Endothelial cell of umbilical vein (primary cell): ENCODE measurements around the gene SUCLG2. TPM values are rescaled to one million over a fixed set of nuclear protein-coding genes. Genes with fewer than 3 reads are reported as not detected.

Experiments used
- BruUV-seq: library from RNA; stranded (reverse); fragments of 400-500 nt; replicated peaks from 2 replicates; lab custom pipeline; 2021; lab: Mats Ljungman, UMichigan
- CTCF ChIA-PET: fragments of 300-600, 350-600 bp; sonication (Branson Sonifier 250); formaldehyde crosslinking; loops from one replicate; lab custom pipeline; 2021; ENCODE audit warnings: antibody characterized with exemption, inconsistent platforms; lab: Charles Lee
- POLR2A ChIA-PET: fragments of 300-600, 350-600 bp; sonication (Branson Sonifier 250); formaldehyde crosslinking; loops from one replicate; lab custom pipeline; 2021; ENCODE audit warnings: antibody characterized with exemption, inconsistent platforms; lab: Charles Lee
- DNase-seq: peaks from one replicate; pipeline ENCODE4 v3.0.0-alpha.2; 2011; ENCODE audit warnings: low read depth, low spot score
- FAIRE-seq: peaks from 2 replicates; lab custom pipeline; 2011; peaks lifted over from hg19 to GRCh38; lab: Jason Lieb, UNC
- H2AFZ ChIP-seq: 2 replicates; pipeline ENCODE4 v1.6.0; 2012; ENCODE audit warnings: low read depth, low read length, control low read depth, inconsistent platforms
- H3K27ac ChIP-seq: 2 replicates; pipeline ENCODE4 v1.5.1; 2011; ENCODE audit warnings: low read depth, mild to moderate bottlenecking, control low read depth, low read length, moderate library complexity; ENCODE audit not compliant: insufficient read depth
- H3K27me3 ChIP-seq, 2 experiments: 2 replicates each; pipeline versions ENCODE4 v1.6.0 to v1.6.1; 2011; ENCODE audit warnings: low read length in 2 of 2, mixed read lengths in 1 of 2; ENCODE audit not compliant: control insufficient read depth in 2 of 2, insufficient read depth in 2 of 2
- H3K36me3 ChIP-seq, 2 experiments: 2 replicates in 1 of 2; 3 replicates in 1 of 2; pipeline ENCODE4 v1.5.1; 2011; ENCODE audit warnings: low read length in 2 of 2, mild to moderate bottlenecking in 1 of 2, moderate library complexity in 1 of 2; ENCODE audit not compliant: control insufficient read depth in 2 of 2, insufficient read depth in 2 of 2; ENCODE audit errors: extremely low read depth in 1 of 2
- H3K4me1 ChIP-seq: 3 replicates; pipeline ENCODE4 v1.5.1; 2011; ENCODE audit warnings: mild to moderate bottlenecking, low read length; ENCODE audit not compliant: control insufficient read depth, insufficient read depth; ENCODE audit errors: extremely low read depth
- H3K4me2 ChIP-seq: 2 replicates; pipeline ENCODE4 v1.6.1; 2011; ENCODE audit warnings: low read length, control low read depth, mixed read lengths; ENCODE audit not compliant: insufficient read depth
- H3K4me3 ChIP-seq, 3 experiments: fragments of 200-600 bp in 1 of 3; sonication (generic), shearing (Covaris generic) in 1 of 3; replicated peaks in 1 of 3; 2 replicates each; pipeline ENCODE4 v1.5.1; 2011 to 2016; ENCODE audit warnings: control low read depth in 3 of 3, low read length in 3 of 3, mild to moderate bottlenecking in 2 of 3, inconsistent platforms in 1 of 3, low read depth in 1 of 3, moderate library complexity in 1 of 3; ENCODE audit not compliant: insufficient read depth in 1 of 3
- H3K79me2 ChIP-seq: 2 replicates; pipeline ENCODE4 v1.6.0; 2012; ENCODE audit warnings: low read length, inconsistent platforms; ENCODE audit not compliant: control insufficient read depth, insufficient read depth
- H3K9ac ChIP-seq: replicated peaks from 2 replicates; pipeline ENCODE3; 2011; ENCODE audit warnings: low read length, control low read depth; ENCODE audit not compliant: insufficient read depth; ENCODE audit errors: extremely low read depth
- H3K9me1 ChIP-seq: replicated peaks from 3 replicates; pipeline ENCODE4 v1.6.0; 2011; ENCODE audit warnings: mild to moderate bottlenecking, low read length; ENCODE audit not compliant: control insufficient read depth, insufficient read depth; ENCODE audit errors: extremely low read depth
- H3K9me3 ChIP-seq: replicated peaks from 2 replicates; pipeline ENCODE4 v1.5.1; 2012; ENCODE audit warnings: low read length, inconsistent platforms; ENCODE audit not compliant: control insufficient read depth, insufficient read depth
- H4K20me1 ChIP-seq: replicated peaks from 2 replicates; pipeline ENCODE3; 2011; ENCODE audit warnings: mild to moderate bottlenecking, low read length; ENCODE audit not compliant: control insufficient read depth, insufficient read depth; ENCODE audit errors: extremely low read depth
- CTCF ChIP-seq, 2 donors: IDR thresholded peaks; 1 replicate in 1 of 2; 2 replicates in 1 of 2; pipeline ENCODE4 v1.5.1; 2011; ENCODE audit warnings: low read length in 2 of 2, mild to moderate bottlenecking in 2 of 2, moderate library complexity in 2 of 2, control low read depth in 1 of 2, inconsistent platforms in 1 of 2, low read depth in 1 of 2; ENCODE audit not compliant: insufficient read depth in 1 of 2; ENCODE audit errors: extremely low read depth in 1 of 2
- EZH2 ChIP-seq: IDR thresholded peaks from 2 replicates; pipeline ENCODE4 v1.6.1; 2012; ENCODE audit warnings: borderline replicate concordance, low read depth, mild to moderate bottlenecking, moderate library complexity, low read length, inconsistent platforms; ENCODE audit not compliant: severe bottlenecking
- FOS ChIP-seq: IDR thresholded peaks from 2 replicates; pipeline ENCODE4 v1.6.1; 2011; ENCODE audit warnings: mild to moderate bottlenecking, low read length, moderate library complexity, borderline replicate concordance; ENCODE audit not compliant: insufficient read depth
- GATA2 ChIP-seq: IDR thresholded peaks from 2 replicates; pipeline ENCODE4 v1.7.0; 2011; ENCODE audit warnings: low read depth, mild to moderate bottlenecking, moderate library complexity, mixed read lengths, low read length; ENCODE audit not compliant: insufficient read length, insufficient read depth
- JUN ChIP-seq: IDR thresholded peaks from 2 replicates; pipeline ENCODE4 v1.6.1; 2011; ENCODE audit warnings: borderline replicate concordance, low read depth; ENCODE audit not compliant: insufficient read length, insufficient read depth
- MAX ChIP-seq: IDR thresholded peaks from 2 replicates; pipeline ENCODE4 v1.6.1; 2011; ENCODE audit not compliant: insufficient read depth, insufficient read length
- MYC ChIP-seq: IDR thresholded peaks from one replicate; pipeline ENCODE4 v1.6.1; 2011; ENCODE audit warnings: mild to moderate bottlenecking, low read depth, low read length
- POLR2A ChIP-seq: IDR thresholded peaks from 2 replicates; pipeline ENCODE4 v1.6.1; 2012; ENCODE audit warnings: low read depth, mild to moderate bottlenecking, control low read depth, low read length
- POLR2AphosphoS5 ChIP-seq: IDR thresholded peaks from 2 replicates; pipeline ENCODE4 v1.6.1; 2012; ENCODE audit warnings: low read depth, mild to moderate bottlenecking, control low read depth, low read length, moderate library complexity; ENCODE audit not compliant: insufficient read depth
- dilution Hi-C: fragments of 300-500 bp; cut with MboI; formaldehyde crosslinking; loops from one replicate; pipeline ENCODE4 v1.15.0; 2019; ENCODE audit warnings: low sequenced_read_pairs; ENCODE audit not compliant: extremely low pct_ligation_motif_present
- intact Hi-C: fragments of 100-400 bp; cut with micrococcal nuclease; formaldehyde crosslinking; loops from one replicate; pipeline ENCODE4 v1.10.0; 2022
- polyA plus RNA-seq, 4 experiments: library from polyadenylated mRNA; depleted of rRNA in 3 of 4; stranded (reverse) in 3 of 4; unstranded in 1 of 4; fragments of >200 nt; gene quantifications; 2 replicates each; pipeline versions ENCODE4 v1.2.1 to v1.2.3, GENCODE V29; 2011 to 2012; ENCODE audit warnings: missing spikeins in 1 of 4
- total RNA-seq: library from RNA; stranded (reverse); gene quantifications from 2 replicates; pipeline ENCODE4 v1.2.3, GENCODE V29; 2021

SUCLG2 gene
- total and polyA plus RNA-seq, 2 donors (not counting 3 experiments of a cell fraction or from before 2014, with no cell fraction given): 8.1 to 38.3 TPM

- no peak for FAIRE-seq
- no peaks in the 10 kb centered on the region for H3K79me2 ChIP-seq
- ChIA-PET POLR2A (no interaction called here), CTCF (interaction anchor here (2.1 kb wide), 1 partner anchor 32 kb away, joined by 5 read pairs; no protein-coding TSS in a partner anchor)
- no peak for DNase-seq
- H3K27ac ChIP-seq: no peak overlapping the region
- H3K27me3 ChIP-seq: no peaks in the 10 kb centered on the region
- no peaks in the 10 kb centered on the region for H3K9me3 ChIP-seq
- H3K4me3 ChIP-seq: no peak overlapping the region
- H3K4me1 ChIP-seq: peaks cover 4% of the 10 kb centered on the region
- intact Hi-C loops (no loop called here), dilution Hi-C loops (no loop called here)
- no TSS peak for BruUV-seq
- H3K36me3 ChIP-seq: no peaks in the 10 kb centered on the region
- H4K20me1 ChIP-seq: peaks cover 3% of the 10 kb centered on the region
- no peak overlapping the region for H3K9ac ChIP-seq
- H3K4me2 ChIP-seq: no peak overlapping the region
- TF ChIP-seq MAX (no peak), MYC (no peak), CTCF (IDR thresholded peaks at IDR 0.05; ENCODE audit: extremely low read depth in 1 of 2, insufficient read depth in 1 of 2, low read depth in 1 of 2, low read length in 2 of 2) (no peak), FOS (no peak), POLR2AphosphoS5 (no peak), GATA2 (no peak), JUN (no peak), EZH2 (no peak), POLR2A (no peak)
- H3K9me1 ChIP-seq: no peaks in the 10 kb centered on the region
- no peak overlapping the region for H2AFZ ChIP-seq
Measured at GRCh38 chr3:67564973-67565372, 89.4 kb downstream of the SUCLG2 start.
